ENCODE measurements around the gene ZNF385B.

DNA sequence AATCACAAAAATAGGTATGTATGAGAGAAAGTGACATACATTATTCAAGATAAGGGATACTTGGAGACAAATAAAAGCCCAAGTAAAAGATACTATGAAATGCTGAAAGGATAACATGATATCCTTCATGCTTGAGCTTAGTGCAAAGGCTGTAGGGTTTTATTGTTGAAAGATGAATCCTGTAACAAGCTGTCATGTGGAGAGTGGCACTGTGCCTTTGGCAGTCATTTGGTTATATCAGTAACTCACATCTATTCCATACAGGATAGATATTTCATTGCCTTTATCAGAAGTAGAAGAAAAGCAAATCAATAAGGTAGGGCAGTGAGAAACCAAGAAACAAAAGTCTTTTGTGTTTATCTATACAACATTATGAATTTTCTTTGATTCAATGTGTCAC is 211.0 kb downstream of the ZNF385B start:
- TF ChIP-seq, protein P1, sequence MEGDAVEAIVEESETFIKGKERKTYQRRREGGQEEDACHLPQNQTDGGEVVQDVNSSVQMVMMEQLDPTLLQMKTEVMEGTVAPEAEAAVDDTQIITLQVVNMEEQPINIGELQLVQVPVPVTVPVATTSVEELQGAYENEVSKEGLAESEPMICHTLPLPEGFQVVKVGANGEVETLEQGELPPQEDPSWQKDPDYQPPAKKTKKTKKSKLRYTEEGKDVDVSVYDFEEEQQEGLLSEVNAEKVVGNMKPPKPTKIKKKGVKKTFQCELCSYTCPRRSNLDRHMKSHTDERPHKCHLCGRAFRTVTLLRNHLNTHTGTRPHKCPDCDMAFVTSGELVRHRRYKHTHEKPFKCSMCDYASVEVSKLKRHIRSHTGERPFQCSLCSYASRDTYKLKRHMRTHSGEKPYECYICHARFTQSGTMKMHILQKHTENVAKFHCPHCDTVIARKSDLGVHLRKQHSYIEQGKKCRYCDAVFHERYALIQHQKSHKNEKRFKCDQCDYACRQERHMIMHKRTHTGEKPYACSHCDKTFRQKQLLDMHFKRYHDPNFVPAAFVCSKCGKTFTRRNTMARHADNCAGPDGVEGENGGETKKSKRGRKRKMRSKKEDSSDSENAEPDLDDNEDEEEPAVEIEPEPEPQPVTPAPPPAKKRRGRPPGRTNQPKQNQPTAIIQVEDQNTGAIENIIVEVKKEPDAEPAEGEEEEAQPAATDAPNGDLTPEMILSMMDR (IDR thresholded peaks at IDR 0.05): no peak
- TF ChIP-seq, protein P2, sequence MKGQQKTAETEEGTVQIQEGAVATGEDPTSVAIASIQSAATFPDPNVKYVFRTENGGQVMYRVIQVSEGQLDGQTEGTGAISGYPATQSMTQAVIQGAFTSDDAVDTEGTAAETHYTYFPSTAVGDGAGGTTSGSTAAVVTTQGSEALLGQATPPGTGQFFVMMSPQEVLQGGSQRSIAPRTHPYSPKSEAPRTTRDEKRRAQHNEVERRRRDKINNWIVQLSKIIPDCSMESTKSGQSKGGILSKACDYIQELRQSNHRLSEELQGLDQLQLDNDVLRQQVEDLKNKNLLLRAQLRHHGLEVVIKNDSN (IDR thresholded peaks at IDR 0.05; ENCODE audit: borderline replicate concordance, low read depth): no peak
